Measurements from ENCODE around the gene HOXB7. TPM values are rescaled to one million over a fixed set of nuclear protein-coding genes. Genes with fewer than 3 reads are reported as not detected.

HOXB7 gene
- total and polyA plus RNA-seq, 7 donors, result 1.1 to 67.3 (median 6.6) TPM

- WGBS, 2 donors, result 31 to 71% methylated on average over 33 of the region's 33 CpGs
- Histone ChIP-seq H3K36me3 (no peaks in the 10 kb centered on the region), H3K9me3 (no peaks in the 10 kb centered on the region), H3K4me3 (peak overlapping the region; percentile 36 to 70 (median 56)), H3K27me3 (peaks cover 0 to 7% (median 0%) of the 10 kb centered on the region in 3 donors), H3K27ac (peak overlapping the region in 3 of 4 donors; percentile 95 to 99 (median 97)), H3K4me1 (peaks cover 0 to 59% (median 48%) of the 10 kb centered on the region in 4 donors)
- no peak for DNase-seq
- TF ChIP-seq EP300 (IDR thresholded peaks at IDR 0.05), result no peak
- TF ChIP-seq POLR2AphosphoS5 (IDR thresholded peaks at IDR 0.05), result peak in 1 of 4 donors; percentile 20
- intact Hi-C loops (cut with DNase I), result loop anchor here (2.0 kb wide), 2 partner anchors 99 to 241 kb away; no protein-coding TSS in a partner anchor
Observed at GRCh38 chr17:48592057-48592514, 18.7 kb downstream of the HOXB7 start.

- TF ChIP-seq POLR2AphosphoS5 (IDR thresholded peaks at IDR 0.05), result no peak
- no peak for TF ChIP-seq EP300 (IDR thresholded peaks at IDR 0.05)
- TF ChIP-seq POLR2A (IDR thresholded peaks at IDR 0.05), result no peak
- Histone ChIP-seq H3K27ac (peak overlapping the region in 3 of 4 donors; percentile 95 to 99 (median 97)), H3K4me3 (peak overlapping the region; percentile 36 to 70 (median 56)), H3K36me3 (no peaks in the 10 kb centered on the region), H3K9me3 (no peaks in the 10 kb centered on the region), H3K4me1 (peaks cover 0 to 59% (median 48%) of the 10 kb centered on the region in 4 donors), H3K27me3 (peaks cover 0 to 7% (median 0%) of the 10 kb centered on the region in 3 donors)
- 78 to 87% methylated on average over 10 of the region's 10 CpGs for WGBS, 2 donors
- DNase-seq, result no peak
- intact Hi-C loops (cut with DNase I), result loop anchor here (2.0 kb wide), 2 partner anchors 99 to 241 kb away; no protein-coding TSS in a partner anchor
Observed at GRCh38 chr17:48591255-48592056, 19.4 kb downstream of the HOXB7 start.

- peak in 1 of 4 donors; percentile 3 for TF ChIP-seq POLR2AphosphoS5 (IDR thresholded peaks at IDR 0.05)
- TF ChIP-seq POLR2A (IDR thresholded peaks at IDR 0.05), result no peak
- Histone ChIP-seq H3K9me3 (no peaks in the 10 kb centered on the region), H3K4me3 (peak overlapping the region; percentile 36 to 70 (median 56)), H3K27me3 (peaks cover 0 to 7% (median 0%) of the 10 kb centered on the region in 3 donors), H3K4me1 (peaks cover 0 to 55% (median 42%) of the 10 kb centered on the region in 4 donors), H3K27ac (peak overlapping the region in 3 of 4 donors; percentile 95 to 99 (median 97)), H3K36me3 (no peaks in the 10 kb centered on the region)
- no peak for DNase-seq
- intact Hi-C loops (cut with DNase I), result no loop called here
Observed at GRCh38 chr17:48590607-48591161, 20.1 kb downstream of the HOXB7 start.

GRCh38 chr17:48589831-48590606, 20.8 kb downstream of the HOXB7 start, which contains the start of gene HOXB3:
Gene HOXB3 (minus strand): TSS chr17:48590241. CDS start chr17:48552474, 37,767 bp downstream.
- Histone ChIP-seq H3K27me3 (peaks cover 0 to 3% (median 0%) of the 10 kb centered on the region in 3 donors), H3K9me3 (no peaks in the 10 kb centered on the region), H3K4me1 (peaks cover 0 to 49% (median 37%) of the 10 kb centered on the region in 4 donors), H3K27ac (peak within 1 kb of the TSS in 3 of 4 donors; percentile 95 to 99 (median 97)), H3K4me3 (peak within 1 kb of the TSS; percentile 36 to 70 (median 56)), H3K36me3 (no peaks in the 10 kb centered on the region)
- intact Hi-C loops (cut with DNase I), result no loop called here
- TF ChIP-seq CTCF (IDR thresholded peaks at IDR 0.05), result no peak
- TF ChIP-seq EP300 (IDR thresholded peaks at IDR 0.05), result peak in 2 of 4 donors; percentile 71 to 89
- TF ChIP-seq POLR2AphosphoS5 (IDR thresholded peaks at IDR 0.05), result peak; percentile 74 to 95 (median 91)
- TF ChIP-seq POLR2A (IDR thresholded peaks at IDR 0.05), result peak; percentile 50 to 86
- 25 to 28% methylated on average over 23 of the region's 23 CpGs for WGBS, 2 donors
- no peak for DNase-seq

GRCh38 chr17:48589060-48589830, 21.6 kb downstream of the HOXB7 start:
- intact Hi-C loops (cut with DNase I), result no loop called here
- H3K36me3 ChIP-seq, result no peaks in the 10 kb centered on the region
- TF ChIP-seq POLR2AphosphoS5 (IDR thresholded peaks at IDR 0.05) (no peak), CTCF (IDR thresholded peaks at IDR 0.05) (no peak), POLR2A (IDR thresholded peaks at IDR 0.05) (no peak), EP300 (IDR thresholded peaks at IDR 0.05) (no peak)
- peaks cover 0 to 49% (median 36%) of the 10 kb centered on the region in 4 donors for H3K4me1 ChIP-seq
- DNase-seq, result no peak
- no peaks in the 10 kb centered on the region for H3K27me3 ChIP-seq
- no peaks in the 10 kb centered on the region for H3K9me3 ChIP-seq
- H3K4me3 ChIP-seq, result peak overlapping the region; percentile 36 to 70 (median 56)
- WGBS, 2 donors, result 38 to 75% methylated on average over 10 of the region's 10 CpGs
- H3K27ac ChIP-seq, result peak overlapping the region in 3 of 4 donors; percentile 95 to 99 (median 97)

Measured in sigmoid colon (tissue), 7 donors.